Duodenal mucosa (tissue), 2 donors: ENCODE data around the gene MCCC1.
"Not testable (repeated sequence)": the region's sequence is repeated elsewhere in the genome, so short reads cannot be mapped to it uniquely, and the experiment has no call there.

ENCODE experiments used
- H3K27ac ChIP-seq: one replicate; pipeline ENCODE4 v1.7.0; 2013; ENCODE audit warnings: low read depth, low read length
- H3K27me3 ChIP-seq, 2 donors: one replicate each; pipeline ENCODE4 v1.7.0; 2013; ENCODE audit warnings: low read length in 2 of 2, control low read depth in 1 of 2; ENCODE audit not compliant: insufficient read depth in 2 of 2, control insufficient read depth in 1 of 2
- H3K36me3 ChIP-seq, 2 donors: one replicate each; pipeline ENCODE4 v1.7.0; 2013; ENCODE audit warnings: low read length in 2 of 2, control low read depth in 1 of 2; ENCODE audit not compliant: insufficient read depth in 2 of 2, control insufficient read depth in 1 of 2
- H3K4me1 ChIP-seq, 2 donors: one replicate each; pipeline ENCODE4 v1.7.0; 2013; ENCODE audit warnings: low read length in 2 of 2, control low read depth in 1 of 2; ENCODE audit not compliant: insufficient read depth in 2 of 2, control insufficient read depth in 1 of 2
- H3K4me3 ChIP-seq, 2 donors: one replicate each; pipeline ENCODE4 v1.7.0; 2013; ENCODE audit warnings: low read length in 2 of 2, low read depth in 1 of 2
- H3K9ac ChIP-seq, 2 donors: one replicate each; pipeline ENCODE4 v1.7.0; 2013; ENCODE audit warnings: low read length in 2 of 2, low read depth in 1 of 2
- H3K9me3 ChIP-seq, 2 donors: one replicate each; pipeline ENCODE4 v1.7.0; 2013; ENCODE audit warnings: low read length in 2 of 2, control low read depth in 1 of 2; ENCODE audit not compliant: control insufficient read depth in 1 of 2

The MCCC1 gene

GRCh38 chr3:183006396-183007002, 92.8 kb downstream of the MCCC1 start:
- no peak overlapping the region for H3K4me3 ChIP-seq
- no peaks in the 10 kb centered on the region for H3K9me3 ChIP-seq
- no peaks in the 10 kb centered on the region for H3K4me1 ChIP-seq
- H3K36me3 ChIP-seq, result no peaks in the 10 kb centered on the region
- H3K27me3 ChIP-seq, result no peaks in the 10 kb centered on the region
- H3K9ac ChIP-seq, result no peak overlapping the region
- H3K27ac ChIP-seq, result no peak overlapping the region

- no peaks in the 10 kb centered on the region for H3K36me3 ChIP-seq
- no peak overlapping the region for H3K27ac ChIP-seq
- H3K9ac ChIP-seq, result no peak overlapping the region
- no peaks in the 10 kb centered on the region for H3K27me3 ChIP-seq
- H3K9me3 ChIP-seq, result no peaks in the 10 kb centered on the region
- no peak overlapping the region for H3K4me3 ChIP-seq
- H3K4me1 ChIP-seq, result no peaks in the 10 kb centered on the region
Observed at GRCh38 chr3:182999767-183000166, 99.5 kb downstream of the MCCC1 start.

DNA sequence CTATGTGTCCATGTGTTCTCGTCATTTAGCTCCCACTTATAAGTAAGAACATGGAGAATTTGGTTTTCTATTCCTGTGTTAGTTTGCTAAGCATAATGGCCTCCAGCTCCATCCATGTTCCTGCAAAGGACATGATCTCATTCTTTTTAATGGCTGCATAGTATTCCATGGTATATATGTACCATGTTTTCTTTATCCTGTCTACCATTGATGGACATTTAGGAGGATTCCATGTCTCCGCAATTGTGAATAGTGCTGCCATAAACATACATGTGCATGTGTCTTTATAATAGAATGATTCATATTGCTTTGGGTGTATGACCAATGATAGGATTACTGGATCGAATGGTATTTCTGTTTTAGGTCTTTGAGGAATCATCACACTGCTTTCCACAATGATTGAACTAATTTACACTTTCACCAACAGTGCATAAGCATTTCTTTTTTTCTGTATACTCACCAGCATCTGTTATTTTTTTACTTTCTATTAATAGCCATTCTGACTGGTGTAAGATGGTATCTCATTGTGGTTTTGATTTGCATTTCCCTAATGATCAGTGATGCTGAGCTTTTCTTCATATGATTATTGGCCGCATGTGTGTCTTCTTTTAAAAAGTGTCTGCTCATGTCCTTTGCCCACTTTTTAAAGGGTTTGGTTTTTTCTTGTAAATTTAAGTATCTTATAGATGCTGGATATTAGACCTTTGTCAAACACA, 105.7 kb downstream of the MCCC1 start:
- H3K27ac ChIP-seq, H3K27me3 ChIP-seq, H3K4me1 ChIP-seq, H3K4me3 ChIP-seq, H3K9me3 ChIP-seq, H3K9ac ChIP-seq, H3K36me3 ChIP-seq: not testable (repeated sequence)

- H3K4me1 ChIP-seq, result no peaks in the 10 kb centered on the region
Observed at GRCh38 chr3:182989566-182989965, 109.7 kb downstream of the MCCC1 start.

DNA sequence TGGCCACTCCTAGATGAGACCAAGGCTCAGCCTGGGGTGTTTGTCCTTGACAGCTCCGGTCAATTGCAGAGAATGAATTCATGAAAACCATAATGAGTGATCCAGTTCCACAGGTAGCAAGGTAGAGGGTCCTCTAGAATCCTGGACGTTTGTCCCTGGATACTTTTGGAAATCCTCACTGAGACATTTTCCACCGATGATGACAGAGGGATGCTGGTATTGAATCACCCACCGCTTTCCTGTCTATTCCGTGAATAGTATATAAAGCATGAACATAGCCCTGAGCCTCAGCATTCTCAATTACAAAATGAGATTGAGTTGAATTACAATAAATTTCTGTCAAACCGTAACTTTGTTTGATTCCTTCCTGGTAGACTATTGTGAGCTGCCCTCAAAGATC, 113.3 kb downstream of the MCCC1 start:
- no peak overlapping the region for H3K27ac ChIP-seq
- H3K4me3 ChIP-seq, result no peak overlapping the region
- H3K4me1 ChIP-seq, result peaks cover 0 to 3% of the 10 kb centered on the region in 2 donors
- H3K27me3 ChIP-seq, result no peaks in the 10 kb centered on the region
- H3K9me3 ChIP-seq, result no peaks in the 10 kb centered on the region
- H3K36me3 ChIP-seq, result no peaks in the 10 kb centered on the region
- no peak overlapping the region for H3K9ac ChIP-seq

More at GRCh38 chr3:182989566-182989965, 109.7 kb downstream of the MCCC1 start:
- Histone ChIP-seq H3K27ac (no peak overlapping the region), H3K9me3 (no peaks in the 10 kb centered on the region), H3K36me3 (no peaks in the 10 kb centered on the region), H3K27me3 (no peaks in the 10 kb centered on the region), H3K9ac (no peak overlapping the region), H3K4me3 (no peak overlapping the region)

- no peaks in the 10 kb centered on the region for H3K36me3 ChIP-seq
- H3K9me3 ChIP-seq, result no peaks in the 10 kb centered on the region
- H3K9ac ChIP-seq, result no peak overlapping the region
- H3K27me3 ChIP-seq, result no peaks in the 10 kb centered on the region
- H3K4me3 ChIP-seq, result no peak overlapping the region
- H3K27ac ChIP-seq, result no peak overlapping the region
- H3K4me1 ChIP-seq, result peaks cover 5 to 7% of the 10 kb centered on the region in 2 donors
Observed at GRCh38 chr3:182983876-182984275, 115.4 kb downstream of the MCCC1 start.

DNA sequence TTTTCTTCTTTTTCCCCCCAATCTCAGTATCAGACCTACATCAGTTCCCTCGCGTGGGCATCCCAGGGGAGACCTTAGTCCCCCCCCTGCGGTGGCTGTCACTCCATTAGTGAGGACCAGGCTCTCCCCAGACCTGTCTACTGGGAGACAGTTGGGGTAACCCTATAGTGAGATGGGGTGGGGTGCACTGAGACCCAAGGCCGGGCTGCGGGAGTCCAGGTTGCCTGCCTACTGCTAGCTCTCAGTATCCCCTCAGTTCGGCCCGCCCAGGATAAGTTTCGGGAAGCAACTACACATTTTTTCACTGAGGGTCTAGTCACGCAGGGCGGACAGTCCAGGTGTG, 118.3 kb downstream of the MCCC1 start:
- Histone ChIP-seq H3K4me3 (peak overlapping the region; percentile 66 to 77), H3K27ac (no peak overlapping the region), H3K9ac (peak overlapping the region; percentile 37 to 53), H3K4me1 (peaks cover 15 to 17% of the 10 kb centered on the region in 2 donors), H3K27me3 (no peaks in the 10 kb centered on the region), H3K9me3 (no peaks in the 10 kb centered on the region), H3K36me3 (no peaks in the 10 kb centered on the region)

- Histone ChIP-seq H3K9me3 (no peaks in the 10 kb centered on the region), H3K4me3 (peak within 1 kb of the TSS; percentile 82 to 89), H3K27ac (no peak within 1 kb of the TSS), H3K4me1 (peaks cover 15 to 17% of the 10 kb centered on the region in 2 donors), H3K9ac (peak within 1 kb of the TSS; percentile 66 to 76), H3K27me3 (no peaks in the 10 kb centered on the region), H3K36me3 (no peaks in the 10 kb centered on the region)
Observed at GRCh38 chr3:182980204-182981037, 118.9 kb downstream of the MCCC1 start, which contains the start of gene DCUN1D1. Gene DCUN1D1 (minus strand): TSS chr3:182980538. CDS start chr3:182980489, 49 bp downstream.

DNA sequence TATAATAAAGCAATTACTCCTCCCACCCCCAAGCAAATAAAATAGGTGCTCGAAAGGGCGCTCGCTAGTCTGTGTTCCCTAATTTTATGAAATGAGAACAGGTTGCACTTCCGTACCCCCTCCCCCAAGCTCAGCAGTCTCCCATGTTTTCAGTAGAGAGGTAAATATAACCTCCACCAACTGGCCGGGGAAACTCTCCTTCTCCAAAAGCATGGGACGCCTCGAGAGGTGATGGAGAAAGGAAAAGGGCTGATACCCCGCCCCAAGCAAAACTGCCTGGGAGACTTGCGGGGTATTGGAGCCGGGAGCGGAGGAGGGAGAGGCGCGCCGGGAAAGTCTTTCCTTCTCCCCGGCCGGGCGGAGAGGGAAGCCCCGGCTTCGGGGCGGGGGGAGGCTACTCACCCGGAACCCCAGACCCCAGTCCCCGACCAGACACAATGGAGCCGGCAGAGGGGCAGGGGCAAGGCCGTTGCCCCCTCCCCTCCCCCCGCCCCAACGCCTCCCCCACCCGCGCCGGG, 119.6 kb downstream of the MCCC1 start:
- H3K27me3 ChIP-seq, result no peaks in the 10 kb centered on the region
- peak overlapping the region; percentile 82 to 89 for H3K4me3 ChIP-seq
- H3K9me3 ChIP-seq, result no peaks in the 10 kb centered on the region
- H3K36me3 ChIP-seq, result no peaks in the 10 kb centered on the region
- no peak overlapping the region for H3K27ac ChIP-seq
- peak overlapping the region; percentile 66 to 76 for H3K9ac ChIP-seq
- H3K4me1 ChIP-seq, result peaks cover 15 to 19% of the 10 kb centered on the region in 2 donors
